GM19025 (cell line): ENCODE results near the gene LAT.

Experiments used
- ATAC-seq: cut with Tn5 transposase; IDR thresholded peaks from one replicate; pipeline ENCODE4 v1.9.1; 2021; ENCODE audit warnings: mild to moderate bottlenecking, low read depth, moderate library complexity; ENCODE audit not compliant: unreplicated experiment

Gene LAT

DNA sequence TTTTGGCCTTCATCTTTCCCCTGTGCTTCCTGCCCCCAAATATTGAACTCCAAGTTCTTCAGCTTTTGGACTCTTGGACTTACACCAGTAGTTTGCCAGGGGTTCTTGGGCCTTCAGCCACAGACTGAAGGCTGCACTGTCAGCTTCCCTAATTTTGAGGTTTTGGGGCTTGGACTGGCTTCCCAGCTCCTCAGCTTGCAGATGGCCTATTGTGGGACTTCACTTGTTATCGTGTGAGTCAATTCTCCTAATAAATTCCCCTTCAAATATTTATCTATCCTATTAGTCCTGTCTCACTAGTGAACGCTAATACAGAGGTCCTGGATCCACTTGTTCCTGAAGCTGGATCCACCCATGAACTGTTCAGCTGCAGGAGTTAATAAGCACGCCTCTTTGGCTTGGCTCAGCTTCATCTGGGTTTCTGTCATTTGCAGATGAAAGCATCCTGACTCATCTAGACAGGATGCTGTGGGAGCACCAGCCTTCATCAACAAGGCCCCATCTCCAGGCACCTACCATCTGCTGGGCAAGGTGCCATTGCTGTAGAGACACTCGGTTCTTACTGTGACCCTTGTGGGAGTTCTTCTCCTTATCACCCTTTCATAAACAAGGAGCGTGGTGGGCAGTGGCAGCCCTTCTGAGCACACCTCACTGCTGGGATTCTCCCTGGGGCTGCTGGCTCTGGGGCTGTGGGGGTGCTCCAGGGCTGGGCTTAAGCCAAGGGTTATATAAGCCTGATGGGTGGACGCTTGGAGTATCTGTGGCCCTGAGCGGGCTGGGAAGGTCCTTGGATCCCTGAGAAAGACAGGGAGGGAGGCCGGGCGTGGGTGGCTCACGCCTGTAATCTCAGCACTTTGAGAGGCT lies 23.1 kb downstream of the LAT start:
- no peak for ATAC-seq

DNA sequence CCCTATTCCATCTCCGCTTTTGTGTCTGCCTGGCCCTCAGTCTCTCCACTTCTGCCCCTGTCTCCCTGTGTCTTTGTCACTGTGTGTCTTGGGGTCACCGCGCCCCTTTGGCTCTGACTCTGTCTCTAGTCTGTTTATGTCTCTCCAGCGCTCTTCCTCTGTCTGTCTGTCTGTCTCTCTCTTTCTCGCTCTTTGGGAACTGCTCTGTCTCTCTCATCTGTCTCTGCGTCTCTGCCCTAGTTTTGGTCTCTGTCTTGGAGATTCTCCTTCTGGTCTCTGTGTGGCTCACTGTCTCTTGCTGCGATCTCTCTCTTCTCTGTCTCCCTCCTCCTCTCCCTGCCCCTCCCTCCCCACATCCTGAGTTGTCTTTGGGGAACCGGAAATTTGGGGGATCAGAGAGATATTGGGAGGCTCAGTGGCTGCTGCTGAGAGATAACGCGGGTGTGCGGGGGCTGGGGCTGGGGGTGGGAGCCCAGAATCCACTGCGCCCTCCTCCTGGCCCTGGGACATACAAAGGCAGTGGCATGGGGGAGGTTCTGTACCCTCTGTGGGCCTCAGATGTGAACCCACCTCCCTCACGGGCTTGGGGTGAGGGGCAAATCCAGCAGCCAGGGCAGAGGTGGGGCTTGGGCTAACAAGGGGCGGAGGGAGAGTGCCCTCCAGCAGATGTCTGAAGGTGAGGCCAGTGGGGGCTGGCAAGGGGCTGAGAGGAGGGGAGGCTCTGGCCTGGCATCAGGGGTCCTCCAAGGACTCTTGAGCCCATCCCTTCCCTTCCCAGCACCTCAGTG lies 24.4 kb downstream of the LAT start:
- no peak for ATAC-seq

DNA sequence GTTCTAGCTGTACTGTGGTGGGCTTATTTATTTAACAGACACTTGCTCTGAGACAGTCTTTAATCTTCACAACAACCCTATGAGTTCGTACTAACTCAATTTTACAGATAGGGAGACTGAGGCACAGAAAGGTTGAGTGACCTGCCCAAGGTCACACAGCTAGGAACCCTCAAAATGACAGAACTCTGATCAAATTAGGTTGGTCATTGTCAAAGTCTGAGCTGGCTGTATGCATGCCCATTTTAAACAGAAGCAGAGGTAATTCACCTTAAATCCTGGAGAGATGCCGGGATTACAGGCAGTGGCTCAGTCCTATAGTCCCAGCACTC lies 24.9 kb downstream of the LAT start:
- no peak for ATAC-seq

DNA sequence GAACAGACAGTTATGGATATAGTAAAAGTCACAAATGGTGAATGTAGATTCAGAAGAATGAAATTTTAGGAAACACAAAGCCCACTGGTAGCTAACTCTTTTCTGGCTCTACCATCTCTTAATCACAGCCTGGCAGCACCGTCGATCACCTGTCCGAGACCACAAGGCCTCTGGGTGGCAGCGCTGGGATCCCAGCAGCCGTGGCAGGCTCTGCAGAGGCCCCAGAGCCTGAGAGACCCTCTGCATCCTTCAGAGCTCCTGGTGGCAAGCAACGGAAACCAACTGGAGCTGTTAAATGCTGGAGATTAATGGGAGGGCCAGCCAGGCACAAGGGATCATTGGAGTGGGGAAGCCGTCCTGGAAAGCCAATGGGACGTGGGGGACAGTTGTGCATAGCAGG lies 26.3 kb downstream of the LAT start:
- ATAC-seq = no peak

DNA sequence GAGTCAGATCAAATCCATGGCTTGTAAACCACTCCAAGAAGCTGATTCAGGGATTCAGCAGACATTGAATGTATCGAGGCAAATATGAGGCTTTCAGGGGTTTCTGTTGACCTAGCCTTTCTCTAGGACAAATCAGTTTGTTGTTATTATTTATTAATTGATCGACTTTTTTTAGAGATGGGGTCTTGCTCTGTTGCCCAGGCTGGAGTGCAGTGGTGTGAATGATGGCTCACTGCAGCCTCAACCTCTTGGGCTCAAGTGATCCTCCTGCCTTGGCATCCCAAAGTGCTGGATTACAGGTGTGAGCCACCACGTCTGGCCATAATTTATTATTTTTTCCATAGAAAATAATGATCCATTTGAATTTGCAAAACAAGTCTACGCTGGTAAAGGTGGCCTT lies 27.0 kb downstream of the LAT start:
- ATAC-seq = no peak

DNA sequence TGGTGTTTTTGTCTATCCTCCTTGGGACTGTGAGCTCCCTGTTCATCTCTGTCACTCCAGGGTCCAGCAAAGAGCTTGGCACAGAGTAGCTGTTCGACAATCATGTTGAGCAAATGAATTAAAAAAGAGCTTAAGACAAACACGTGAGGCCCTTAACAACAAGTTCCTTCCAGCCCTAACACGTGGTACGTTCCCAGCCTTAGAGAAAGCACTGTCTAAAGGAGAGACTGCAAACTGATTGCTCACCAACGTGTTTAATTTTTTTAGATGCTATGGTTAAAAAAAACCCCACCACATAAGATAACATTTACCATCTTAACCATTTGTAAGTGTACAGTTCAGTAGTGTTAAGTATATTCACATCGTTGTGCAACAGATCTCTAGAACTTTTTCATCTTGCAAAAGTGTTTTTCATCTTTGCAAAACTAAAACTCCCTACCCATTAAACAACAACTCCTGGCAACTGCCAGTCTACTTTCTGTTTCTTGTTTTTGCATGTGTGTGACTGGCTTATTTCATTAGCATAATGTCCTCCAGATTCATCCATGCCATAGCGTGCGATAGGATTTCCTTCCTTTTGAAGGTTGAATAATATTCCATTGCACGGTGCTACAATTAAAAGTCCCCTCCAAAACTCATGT lies 28.2 kb downstream of the LAT start:
- ATAC-seq = no peak

DNA sequence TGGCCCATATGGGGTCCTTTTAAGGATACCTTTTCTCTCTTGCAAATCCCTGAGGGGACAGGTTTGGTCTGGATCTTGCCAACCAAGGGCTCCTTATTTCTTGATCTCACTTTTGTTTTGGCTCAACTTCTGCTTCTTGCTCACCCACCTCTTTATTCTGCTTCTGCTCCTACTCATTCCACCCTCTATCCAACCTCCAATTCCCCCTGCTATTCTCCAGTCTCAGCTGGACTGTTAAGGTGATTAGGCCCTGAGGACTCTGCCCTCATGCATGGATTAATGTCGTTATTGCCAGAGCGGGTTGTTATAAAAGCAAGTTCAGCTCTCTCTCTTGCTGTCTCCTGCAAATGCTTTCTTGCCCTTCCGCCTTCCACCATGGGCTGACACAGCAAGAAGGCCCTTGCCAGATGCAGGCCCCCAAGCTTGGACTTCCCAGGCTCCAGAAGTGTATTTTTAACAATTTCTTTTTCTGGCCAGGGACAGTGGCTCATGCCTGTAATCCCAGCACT lies 29.8 kb downstream of the LAT start:
- ATAC-seq = no peak

DNA sequence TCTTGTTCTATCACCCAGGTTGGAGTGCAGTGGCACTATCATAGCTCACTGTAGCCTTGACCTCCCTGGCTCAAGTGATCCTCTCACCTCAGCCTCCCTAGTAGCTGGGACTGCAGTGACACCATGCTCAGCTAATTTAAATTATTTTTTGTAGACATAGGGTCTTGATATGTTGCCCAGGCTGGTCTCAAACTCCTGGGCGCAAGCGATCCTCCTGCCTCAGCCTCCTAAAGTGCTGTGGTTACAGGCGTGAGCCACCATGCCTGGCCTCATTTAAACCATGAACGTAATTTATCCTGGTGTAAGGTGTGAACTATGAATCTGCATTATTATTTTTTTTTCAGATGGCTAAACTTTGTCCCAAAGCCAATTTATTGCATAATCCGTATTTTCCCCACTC lies 37.3 kb downstream of the LAT start:
- no peak for ATAC-seq

DNA sequence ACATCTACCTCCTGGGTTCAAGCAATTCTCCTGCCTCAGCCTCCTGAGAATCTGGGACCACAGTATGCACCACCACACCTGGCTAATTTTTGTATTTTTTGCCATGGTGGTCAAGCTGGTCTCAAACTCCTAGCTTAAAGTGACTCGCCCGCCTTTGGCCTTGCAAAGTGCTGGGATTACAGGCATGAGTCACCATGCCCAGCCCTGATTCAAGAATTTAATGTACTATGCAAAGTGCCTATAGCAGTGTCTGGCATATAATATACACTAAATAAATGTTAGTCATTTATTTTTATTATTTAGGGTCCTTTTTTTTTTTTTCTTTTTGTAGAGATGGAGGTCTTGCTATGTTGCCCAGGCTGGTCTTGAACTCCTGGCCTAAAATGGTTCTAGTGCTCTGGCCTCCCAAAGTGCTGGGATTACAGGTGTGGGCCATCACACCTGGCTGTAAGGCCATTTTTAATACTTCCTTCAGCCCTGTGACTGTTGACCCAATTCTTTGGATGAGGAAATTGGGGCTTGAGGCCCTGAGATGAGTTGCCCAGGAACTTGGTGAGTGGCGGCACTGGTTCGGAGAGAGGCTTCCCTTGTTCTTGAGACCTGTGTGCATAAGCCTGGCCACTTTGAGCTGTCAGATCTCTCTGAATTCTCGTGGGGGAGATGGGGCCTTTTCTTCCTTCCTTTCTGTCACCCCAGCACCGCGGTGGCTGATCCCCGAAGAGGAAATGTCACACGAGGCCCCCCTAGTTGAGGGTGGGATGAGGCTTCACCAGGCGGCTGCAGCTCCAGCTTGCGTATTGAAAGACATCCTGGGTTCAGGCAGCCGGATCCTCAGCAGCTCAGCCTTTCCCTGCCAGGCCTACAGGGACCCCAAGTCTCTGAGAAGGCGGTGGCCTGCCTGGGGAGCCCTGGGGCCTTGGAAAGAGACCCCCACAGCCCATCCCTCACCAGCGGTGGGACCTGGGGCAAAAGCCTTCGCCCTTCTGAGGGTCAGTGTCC lies 38.7 kb downstream of the LAT start:
- ATAC-seq = no peak

DNA sequence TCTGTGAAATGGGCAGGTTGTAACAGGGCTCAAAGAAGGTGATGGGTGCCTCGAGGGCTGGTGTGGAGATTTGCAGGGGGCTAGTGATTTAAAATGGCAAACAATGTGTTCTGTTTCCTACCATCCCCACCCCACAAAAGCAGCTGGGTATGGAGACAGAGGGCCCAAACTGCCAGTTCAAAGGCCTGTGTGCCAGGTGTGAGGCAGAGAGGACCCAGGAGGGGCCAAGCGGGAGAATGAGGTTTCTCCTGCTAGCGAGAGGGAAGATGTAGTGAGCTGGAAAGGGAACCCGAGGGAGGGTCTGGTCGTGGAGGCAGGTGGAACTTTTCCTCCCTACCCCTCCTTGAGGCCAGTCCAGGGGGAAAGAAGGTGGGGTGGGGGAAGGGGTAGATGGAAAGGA lies 39.4 kb downstream of the LAT start:
- ATAC-seq = no peak

DNA sequence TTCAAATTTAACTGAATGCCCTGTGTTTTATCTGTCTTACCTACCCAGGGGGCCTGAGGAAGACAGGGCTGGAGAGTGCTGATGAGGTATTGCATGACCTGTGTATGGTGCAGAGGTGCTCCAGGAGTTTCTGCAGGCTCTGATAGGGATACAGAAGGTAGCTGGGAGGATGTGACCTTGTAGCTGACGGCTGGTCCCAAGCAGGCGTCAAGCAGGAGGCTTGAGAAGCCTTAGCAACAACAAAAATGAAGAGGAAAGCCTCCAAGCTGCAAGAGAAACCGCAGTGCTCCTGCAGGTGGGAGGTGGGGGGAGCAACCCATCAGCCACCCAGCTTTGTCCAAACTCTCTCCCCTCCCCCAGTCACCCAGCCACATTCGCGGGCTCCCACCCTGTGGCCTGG lies 40.4 kb downstream of the LAT start:
- no peak for ATAC-seq

DNA sequence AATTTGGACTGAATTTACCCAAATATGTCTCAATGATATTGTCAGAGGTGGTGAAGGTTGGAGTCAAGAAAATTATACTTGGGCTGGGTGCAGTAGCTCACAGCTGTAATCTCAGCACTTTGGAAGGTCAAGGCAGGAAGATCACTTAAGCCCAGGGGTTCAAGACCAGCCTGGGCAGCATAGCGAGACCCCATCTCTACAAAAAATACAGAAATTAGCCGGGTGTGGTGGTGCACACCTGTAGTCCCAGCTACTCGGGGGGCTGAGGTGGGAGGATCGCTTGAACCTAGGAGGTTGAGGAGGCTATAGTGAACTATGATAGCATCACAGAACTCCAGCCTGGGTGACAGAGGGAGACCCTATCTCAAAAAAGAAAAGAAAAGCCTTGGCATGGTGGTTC lies 40.9 kb downstream of the LAT start:
- no peak for ATAC-seq

DNA sequence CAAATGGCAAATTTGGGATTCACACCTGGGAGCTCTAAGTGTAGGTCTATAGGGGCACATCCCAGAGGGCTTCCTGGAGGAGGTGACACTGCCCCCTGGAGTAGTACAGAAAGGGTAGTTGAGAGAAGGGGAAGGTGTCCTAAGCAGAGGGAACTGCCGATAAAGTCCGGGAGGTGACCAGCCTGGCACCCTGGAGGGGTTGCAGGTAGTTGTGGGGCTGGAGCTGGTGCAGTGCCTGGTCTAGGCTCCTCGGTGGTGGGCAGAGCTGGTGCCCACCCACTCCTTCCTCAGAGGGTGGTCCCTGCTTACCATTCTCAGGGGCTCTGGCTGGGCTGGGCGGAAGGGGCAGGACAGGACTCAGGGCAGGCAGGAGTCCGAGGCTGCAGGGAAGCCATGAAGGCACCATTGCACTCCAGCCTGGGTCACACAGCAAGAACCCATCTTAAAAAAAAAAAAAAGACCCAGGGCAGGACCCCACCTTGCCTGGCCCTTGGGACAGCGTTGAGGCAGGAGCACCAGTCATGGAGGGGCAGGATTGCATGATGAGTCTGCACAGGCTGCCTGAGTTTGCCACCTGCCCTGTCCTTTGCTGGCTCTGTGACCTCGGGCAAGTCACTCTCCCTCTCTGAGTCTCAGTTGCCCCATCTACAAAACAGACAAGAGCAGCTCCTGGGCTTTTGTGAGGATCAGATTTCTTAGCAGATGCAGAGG lies 43.8 kb downstream of the LAT start:
- ATAC-seq = no peak

DNA sequence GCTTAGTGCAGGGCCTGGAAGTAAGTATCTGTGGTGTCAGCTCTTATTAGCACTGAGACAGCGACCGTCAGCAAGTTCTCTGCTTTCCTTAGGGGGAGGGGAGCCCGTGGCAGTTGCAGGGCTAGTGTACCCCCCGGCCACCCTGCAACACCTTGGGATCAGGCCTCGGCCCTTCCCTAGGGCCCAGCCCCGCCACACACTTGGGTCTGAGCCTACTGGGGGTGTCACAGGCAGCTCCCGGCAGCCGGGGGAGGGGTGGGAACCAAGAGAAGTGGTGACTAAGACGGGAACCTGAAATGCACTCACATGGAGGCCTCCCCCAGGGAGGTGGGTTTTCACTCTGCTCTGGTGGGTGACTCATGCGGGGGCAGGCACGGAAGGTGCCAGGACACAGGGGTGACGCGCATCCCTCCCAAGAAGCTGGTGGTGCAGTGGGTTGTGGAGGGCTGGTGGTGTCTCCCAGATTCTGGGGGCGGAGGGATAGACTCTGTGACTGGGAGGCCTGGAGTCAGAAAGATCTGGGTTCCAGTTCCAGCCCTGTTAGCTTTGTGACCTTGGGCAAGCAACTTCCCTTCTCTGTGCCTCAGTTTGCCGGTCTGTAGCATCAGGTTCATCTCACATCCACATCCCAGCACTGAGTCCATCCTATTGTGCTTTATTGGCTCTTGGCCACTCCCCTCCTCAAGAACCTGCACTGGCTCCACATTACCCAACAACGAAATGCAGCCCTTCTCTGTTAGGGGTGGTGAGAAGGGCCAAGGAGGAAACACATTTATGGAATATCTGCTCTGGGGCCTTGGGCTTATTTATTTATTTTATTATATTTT lies 44.5 kb downstream of the LAT start:
- no peak for ATAC-seq

DNA sequence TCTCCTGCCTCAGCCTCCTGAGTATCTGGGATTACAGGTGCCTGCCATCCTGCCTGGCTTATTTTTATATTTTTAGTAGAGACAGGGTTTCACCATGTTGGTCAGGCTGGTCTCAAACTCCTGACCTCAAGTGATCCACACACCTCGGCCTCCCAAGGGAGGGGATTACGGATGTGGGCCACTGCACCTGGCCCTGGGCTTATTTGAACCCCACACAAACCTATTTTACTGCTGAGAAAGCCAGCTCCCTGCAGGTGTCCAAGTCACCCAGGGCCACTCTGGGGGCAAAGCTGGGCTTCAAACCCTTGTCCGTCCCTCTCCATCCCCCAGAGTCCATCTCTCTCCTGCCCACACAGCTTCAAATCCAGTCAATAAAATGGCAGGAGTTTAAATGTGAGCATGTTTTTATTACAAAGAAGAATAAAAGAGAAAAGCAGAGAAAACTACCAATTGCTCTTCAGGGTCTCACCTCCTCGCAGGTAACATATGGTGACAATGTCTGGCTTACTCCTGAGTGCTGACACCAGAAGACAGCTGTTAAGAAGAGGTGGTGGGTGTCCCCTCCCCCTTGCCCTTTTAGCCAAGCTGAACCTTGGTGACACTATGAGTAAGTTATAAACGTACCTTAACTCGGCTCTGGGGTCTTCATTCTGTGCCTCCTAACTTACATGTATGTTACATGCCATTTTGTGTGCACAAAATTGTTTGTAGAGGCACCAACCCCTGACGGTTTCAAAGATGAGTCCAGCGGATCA lies 45.4 kb downstream of the LAT start:
- ATAC-seq = no peak
